LNCAP (cell line): ENCODE measurements around the gene SNX9.

Experiments used
- TF ChIP-seq, protein P1 (sequence below): fragments of 450-650 bp; IDR thresholded peaks from 2 replicates; pipeline ENCODE4 v1.5.1; 2017; ENCODE audit warnings: mild to moderate bottlenecking

The SNX9 gene

DNA sequence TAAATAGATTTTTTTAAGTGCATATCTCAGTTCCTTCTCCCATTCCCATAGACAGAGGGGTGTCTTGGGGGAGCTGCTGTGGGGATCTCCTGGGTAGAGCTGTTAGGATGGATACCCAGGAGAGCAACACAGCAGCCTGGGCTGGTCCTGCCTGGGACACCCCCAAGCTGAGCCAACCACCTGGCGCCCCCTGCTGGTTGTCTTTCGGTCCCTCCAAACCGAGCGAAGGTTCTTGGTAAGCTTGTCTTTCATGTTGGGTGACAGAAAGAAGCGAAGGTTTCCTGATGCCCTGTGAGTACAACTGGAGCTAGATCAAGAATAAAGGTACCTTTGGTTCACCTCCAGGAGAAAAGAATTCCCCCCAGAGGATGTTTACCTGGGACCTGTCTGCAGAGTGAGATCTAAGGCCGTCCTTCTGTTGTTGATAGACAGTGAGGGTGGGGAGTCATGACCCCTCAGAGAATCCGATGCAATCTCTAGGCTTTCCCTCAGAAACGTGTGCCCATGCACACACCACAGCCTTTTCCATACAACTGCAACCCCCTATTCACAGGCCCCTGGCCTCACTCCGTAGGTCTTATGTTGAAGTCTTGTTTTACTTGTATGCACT lies 50.8 kb downstream of the SNX9 start:
- TF ChIP-seq, protein P1, sequence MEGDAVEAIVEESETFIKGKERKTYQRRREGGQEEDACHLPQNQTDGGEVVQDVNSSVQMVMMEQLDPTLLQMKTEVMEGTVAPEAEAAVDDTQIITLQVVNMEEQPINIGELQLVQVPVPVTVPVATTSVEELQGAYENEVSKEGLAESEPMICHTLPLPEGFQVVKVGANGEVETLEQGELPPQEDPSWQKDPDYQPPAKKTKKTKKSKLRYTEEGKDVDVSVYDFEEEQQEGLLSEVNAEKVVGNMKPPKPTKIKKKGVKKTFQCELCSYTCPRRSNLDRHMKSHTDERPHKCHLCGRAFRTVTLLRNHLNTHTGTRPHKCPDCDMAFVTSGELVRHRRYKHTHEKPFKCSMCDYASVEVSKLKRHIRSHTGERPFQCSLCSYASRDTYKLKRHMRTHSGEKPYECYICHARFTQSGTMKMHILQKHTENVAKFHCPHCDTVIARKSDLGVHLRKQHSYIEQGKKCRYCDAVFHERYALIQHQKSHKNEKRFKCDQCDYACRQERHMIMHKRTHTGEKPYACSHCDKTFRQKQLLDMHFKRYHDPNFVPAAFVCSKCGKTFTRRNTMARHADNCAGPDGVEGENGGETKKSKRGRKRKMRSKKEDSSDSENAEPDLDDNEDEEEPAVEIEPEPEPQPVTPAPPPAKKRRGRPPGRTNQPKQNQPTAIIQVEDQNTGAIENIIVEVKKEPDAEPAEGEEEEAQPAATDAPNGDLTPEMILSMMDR, result peak; percentile 87

DNA sequence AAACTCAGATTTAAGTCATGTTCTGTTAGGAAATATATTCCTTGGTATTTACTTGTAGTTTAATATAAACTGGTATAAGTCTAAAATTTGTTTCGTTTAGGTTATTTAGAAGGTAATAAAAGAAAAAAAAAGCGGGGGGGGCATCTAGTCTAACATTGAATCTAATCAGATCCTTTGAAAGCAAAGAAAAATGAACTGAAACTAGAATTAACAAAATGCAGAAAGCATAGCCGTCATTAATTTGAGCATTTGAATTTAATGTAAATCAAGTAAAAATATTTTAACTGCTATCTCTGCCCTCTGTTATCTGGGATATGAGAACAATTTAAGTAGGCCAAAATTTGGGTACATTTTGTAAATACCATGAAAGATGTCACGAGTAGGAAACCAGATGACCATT lies 54.1 kb downstream of the SNX9 start:
- TF ChIP-seq, protein P1, result no peak

DNA sequence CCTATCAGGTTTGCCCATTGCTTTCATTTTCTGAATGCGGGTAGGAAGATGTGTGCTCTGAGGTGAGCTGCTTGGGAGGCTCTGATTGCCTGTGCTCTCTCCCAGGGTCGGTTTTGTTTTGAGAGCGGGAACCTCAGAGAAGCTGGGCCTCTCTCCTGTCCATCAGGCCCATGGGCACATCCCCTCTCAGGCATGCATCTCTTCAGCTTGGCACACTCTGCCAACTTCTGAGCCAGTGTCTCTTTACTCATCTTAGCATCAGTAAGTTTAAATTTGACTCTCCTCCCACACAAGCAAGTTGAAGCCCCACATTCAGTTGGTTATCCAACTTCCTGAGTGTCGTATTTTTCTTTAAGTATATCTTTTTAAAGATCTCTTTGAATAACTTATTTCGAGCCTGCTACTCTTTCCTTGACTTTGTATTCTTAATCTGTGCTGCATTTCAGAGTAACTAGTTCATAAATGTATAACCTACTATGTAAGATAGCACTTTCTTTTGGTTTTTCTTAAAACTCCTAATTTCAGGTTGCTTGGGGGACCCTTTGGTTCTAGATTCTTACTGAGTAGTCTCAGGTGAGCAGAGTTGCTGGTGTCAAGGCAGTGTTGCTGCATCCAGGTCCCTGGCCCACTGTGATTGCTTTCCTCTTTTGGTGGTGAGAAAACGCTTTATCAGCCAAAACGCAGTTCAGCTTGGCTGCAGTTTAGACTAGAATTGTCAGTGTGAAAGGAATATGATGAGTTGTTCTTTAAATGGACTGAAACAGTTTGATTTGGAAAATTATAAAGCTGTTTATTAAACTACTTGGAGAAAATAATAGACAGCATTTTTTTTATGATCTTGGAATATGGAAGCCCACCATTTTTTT lies 54.8 kb downstream of the SNX9 start:
- TF ChIP-seq, protein P1, result no peak

DNA sequence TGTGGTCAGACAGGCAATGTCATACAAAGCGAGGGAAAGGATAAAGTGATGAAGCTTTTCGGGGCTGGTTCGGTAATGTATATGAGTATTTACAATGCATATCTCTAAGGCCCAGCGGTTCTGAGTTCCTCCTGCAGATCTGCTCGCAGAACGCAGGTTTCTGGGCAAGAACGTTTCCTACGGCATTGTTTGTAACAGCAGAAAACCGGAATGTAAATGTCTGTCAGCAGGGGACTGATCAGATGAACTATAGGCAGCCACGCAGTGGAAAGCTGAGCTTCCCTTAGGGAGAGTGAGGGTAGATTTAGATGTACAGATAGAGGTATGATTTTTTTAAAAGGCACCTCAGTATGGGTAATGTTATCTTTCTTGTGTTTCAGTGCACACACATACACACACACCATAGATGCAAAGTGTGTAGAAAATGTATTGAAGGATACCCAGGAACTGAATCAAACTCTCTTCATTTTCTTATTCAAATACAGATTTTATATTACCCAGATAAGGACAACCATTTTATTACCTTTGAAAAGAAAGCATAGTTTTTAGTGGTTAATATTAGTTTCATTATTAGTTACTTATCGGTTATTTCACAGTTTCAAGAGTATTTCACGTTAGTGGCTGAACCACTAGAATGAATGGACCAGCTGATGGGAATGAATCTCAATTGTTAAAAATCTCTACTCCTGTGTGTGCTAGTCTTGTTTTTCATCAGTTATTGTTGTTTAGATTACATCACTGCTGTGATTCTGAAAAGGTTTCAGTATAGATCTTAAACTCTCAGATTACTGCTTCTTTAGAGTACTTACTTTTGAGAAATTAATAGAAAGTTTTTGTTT lies 56.2 kb downstream of the SNX9 start:
- TF ChIP-seq, protein P1, result no peak

DNA sequence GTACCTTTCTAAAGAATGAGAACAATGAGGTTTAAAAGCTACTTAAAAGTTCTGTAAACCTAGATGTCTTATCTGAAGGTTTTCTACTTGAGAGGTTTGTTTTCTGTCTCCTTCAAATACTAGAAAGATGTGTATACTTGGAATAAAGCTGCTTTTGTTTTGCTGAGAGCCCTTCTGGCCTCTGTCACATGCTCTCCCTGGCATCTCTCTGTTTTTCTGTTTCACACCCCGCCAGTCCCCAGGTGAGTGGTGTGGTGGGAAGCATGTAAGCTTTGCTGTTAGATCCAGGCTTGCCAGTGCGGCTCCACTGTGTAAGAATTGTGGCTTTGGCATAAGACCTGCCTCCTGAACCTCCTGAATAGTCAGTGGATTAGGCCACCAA lies 56.8 kb downstream of the SNX9 start:
- TF ChIP-seq, protein P1, result no peak

DNA sequence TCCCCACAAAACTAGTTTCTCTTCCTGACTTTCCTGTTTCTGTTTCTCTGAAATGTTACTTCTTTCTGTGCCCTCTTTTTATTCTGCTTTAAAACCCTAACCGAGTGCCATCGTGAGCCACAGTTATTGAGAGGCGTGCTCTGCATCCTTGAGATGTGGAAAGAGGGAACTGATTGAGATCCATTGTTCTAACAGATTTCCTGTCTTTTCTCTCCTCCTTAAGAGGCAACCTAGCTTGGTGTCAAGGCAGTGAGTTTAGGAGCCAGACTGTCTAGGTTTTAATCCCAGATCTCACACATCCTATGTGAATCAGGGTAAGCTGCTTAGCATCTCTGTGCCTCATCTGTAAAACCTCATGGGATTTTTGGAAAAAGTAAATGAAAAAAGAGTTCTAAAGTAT lies 57.5 kb downstream of the SNX9 start:
- TF ChIP-seq, protein P1, result no peak

DNA sequence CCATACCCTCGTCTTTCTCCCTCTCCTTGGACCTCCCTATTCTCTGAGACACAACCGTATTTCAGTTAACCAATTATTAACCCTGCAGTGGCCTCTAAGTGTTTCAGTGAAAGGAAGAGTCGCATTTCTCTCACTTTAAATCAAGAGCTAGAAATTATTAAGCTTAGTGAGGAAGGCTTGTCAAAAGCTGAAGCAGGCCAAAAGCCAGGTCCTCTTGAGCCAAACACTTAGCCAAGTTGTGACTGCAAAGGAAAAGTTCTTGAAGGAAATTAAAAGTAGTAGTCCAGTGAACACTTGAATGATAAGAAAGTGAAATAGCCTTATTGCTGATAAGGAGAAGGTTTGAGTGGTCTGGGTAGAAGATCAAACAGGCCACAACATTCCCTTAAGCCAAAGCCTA lies 58.3 kb downstream of the SNX9 start:
- TF ChIP-seq, protein P1, result no peak
